Mammary epithelial cell (primary cell): ENCODE data around the gene ZNF107.

Experiments used
- CTCF ChIP-seq, 2 donors: IDR thresholded peaks in 1 of 2; conservative IDR thresholded peaks in 1 of 2; 2 replicates each; pipeline ENCODE4 v1.5.1; 2011 to 2012; ENCODE audit warnings: inconsistent platforms in 2 of 2, low read length in 2 of 2, mild to moderate bottlenecking in 2 of 2, control low read depth in 1 of 2, low read depth in 1 of 2; ENCODE audit not compliant: insufficient read depth in 1 of 2; ENCODE audit errors: extremely low read depth in 1 of 2
- EZH2 ChIP-seq: IDR thresholded peaks from 2 replicates; pipeline ENCODE4 v1.6.1; 2012; ENCODE audit warnings: low read length, inconsistent platforms, borderline replicate concordance

- TF ChIP-seq CTCF (conservative IDR thresholded peaks at IDR 0.05 in 1 of 2, IDR thresholded peaks at IDR 0.05 in 1 of 2; ENCODE audit: extremely low read depth in 1 of 2, insufficient read depth in 1 of 2, low read depth in 1 of 2, low read length in 2 of 2) = no peak
- no peak for TF ChIP-seq EZH2
Observed at GRCh38 chr7:64672414-64672813, 6.5 kb downstream of the ZNF107 start.
